Hepatocyte (in vitro differentiated cells): ENCODE data around the gene OR6X1.

Experiments
- CTCF ChIP-seq: fragments of 200-600 bp; sonication (generic); IDR thresholded peaks from 2 replicates; pipeline ENCODE4 v1.5.1; 2016; ENCODE audit warnings: antibody characterized with exemption, mild to moderate bottlenecking; ENCODE audit not compliant: poor library complexity
- EZH2 ChIP-seq: fragments of 200-600 bp; sonication (generic); IDR thresholded peaks from 2 replicates; pipeline ENCODE4 v1.6.1; 2016; ENCODE audit warnings: antibody characterized with exemption, mild to moderate bottlenecking, borderline replicate concordance

GRCh38 chr11:123745764-123746451 is 8.4 kb downstream of the OR6X1 start:
- TF ChIP-seq CTCF (no peak), EZH2 (no peak)
